Uterus (tissue), 2 donors: ENCODE data around the gene GZF1.

Experiments used
- CTCF ChIP-seq, 4 experiments: fragments of 200-600 bp in 2 of 4; fragments of 450-650 bp in 2 of 4; sonication (generic) in 2 of 4; IDR thresholded peaks; one replicate each; pipeline ENCODE4 v1.5.1; 2016 to 2019; ENCODE audit warnings: antibody characterized with exemption in 4 of 4, mild to moderate bottlenecking in 2 of 4, moderate library complexity in 1 of 4
- POLR2A ChIP-seq, 2 donors: fragments of 450-650 bp; IDR thresholded peaks; one replicate each; pipeline ENCODE4 v1.6.1; 2016; ENCODE audit warnings: antibody characterized with exemption in 2 of 2, mild to moderate bottlenecking in 1 of 2, moderate library complexity in 1 of 2

- TF ChIP-seq CTCF (IDR thresholded peaks at IDR 0.05) (no peak), POLR2A (IDR thresholded peaks at IDR 0.05) (no peak)
Measured at GRCh38 chr20:23315099-23315498, 46.9 kb upstream of the GZF1 start.
